ENCODE measurements around the gene VPS11.
A peak's percentile ranks its signal among the peaks of the same experiment; 100 is the strongest.

DNA sequence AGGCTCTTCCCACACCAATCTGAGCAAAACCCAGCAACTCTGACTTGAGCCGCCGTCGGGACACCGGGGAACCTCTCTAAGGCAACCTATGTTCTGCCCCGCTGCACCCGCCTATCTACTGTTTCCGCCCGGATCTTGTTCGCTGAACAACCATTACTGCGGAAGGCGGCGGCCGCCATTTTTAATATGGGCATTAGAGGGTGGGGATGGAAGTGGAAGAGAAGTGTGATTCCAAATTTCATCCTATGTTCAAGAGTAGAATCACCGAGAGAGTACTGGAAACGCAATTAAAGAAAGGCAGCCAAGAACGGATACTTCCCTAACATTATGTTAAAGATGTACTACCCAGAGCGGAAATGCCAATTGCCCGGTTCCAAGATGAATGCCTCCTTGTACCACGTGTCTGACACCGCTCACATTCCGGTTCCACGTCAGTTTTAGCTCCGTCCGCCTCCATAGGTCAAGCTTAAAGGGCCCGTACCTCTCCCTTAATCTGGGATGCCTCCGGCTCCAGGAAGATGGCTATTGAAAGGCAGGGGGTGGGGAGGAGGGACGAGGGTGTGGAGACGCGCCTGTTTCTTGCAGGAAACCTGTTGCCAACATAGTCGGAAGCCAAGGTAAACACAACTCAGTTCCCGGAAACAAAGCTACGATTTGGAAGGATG is 34.3 kb downstream of the VPS11 start, which contains the start of gene DPAGT1:
- TF ChIP-seq, protein P1, sequence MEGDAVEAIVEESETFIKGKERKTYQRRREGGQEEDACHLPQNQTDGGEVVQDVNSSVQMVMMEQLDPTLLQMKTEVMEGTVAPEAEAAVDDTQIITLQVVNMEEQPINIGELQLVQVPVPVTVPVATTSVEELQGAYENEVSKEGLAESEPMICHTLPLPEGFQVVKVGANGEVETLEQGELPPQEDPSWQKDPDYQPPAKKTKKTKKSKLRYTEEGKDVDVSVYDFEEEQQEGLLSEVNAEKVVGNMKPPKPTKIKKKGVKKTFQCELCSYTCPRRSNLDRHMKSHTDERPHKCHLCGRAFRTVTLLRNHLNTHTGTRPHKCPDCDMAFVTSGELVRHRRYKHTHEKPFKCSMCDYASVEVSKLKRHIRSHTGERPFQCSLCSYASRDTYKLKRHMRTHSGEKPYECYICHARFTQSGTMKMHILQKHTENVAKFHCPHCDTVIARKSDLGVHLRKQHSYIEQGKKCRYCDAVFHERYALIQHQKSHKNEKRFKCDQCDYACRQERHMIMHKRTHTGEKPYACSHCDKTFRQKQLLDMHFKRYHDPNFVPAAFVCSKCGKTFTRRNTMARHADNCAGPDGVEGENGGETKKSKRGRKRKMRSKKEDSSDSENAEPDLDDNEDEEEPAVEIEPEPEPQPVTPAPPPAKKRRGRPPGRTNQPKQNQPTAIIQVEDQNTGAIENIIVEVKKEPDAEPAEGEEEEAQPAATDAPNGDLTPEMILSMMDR (IDR thresholded peaks at IDR 0.05 in 4 of 5, conservative IDR thresholded peaks at IDR 0.05 in 1 of 5): peak in 1 of 5 experiments; percentile 29
- TF ChIP-seq POLR2A (IDR thresholded peaks at IDR 0.05): peak; percentile 19 to 43
